ENCODE results near the gene ANXA11.
"Not testable (repeated sequence)": the region's sequence is repeated elsewhere in the genome, so short reads cannot be mapped to it uniquely, and the experiment has no call there.

DNA sequence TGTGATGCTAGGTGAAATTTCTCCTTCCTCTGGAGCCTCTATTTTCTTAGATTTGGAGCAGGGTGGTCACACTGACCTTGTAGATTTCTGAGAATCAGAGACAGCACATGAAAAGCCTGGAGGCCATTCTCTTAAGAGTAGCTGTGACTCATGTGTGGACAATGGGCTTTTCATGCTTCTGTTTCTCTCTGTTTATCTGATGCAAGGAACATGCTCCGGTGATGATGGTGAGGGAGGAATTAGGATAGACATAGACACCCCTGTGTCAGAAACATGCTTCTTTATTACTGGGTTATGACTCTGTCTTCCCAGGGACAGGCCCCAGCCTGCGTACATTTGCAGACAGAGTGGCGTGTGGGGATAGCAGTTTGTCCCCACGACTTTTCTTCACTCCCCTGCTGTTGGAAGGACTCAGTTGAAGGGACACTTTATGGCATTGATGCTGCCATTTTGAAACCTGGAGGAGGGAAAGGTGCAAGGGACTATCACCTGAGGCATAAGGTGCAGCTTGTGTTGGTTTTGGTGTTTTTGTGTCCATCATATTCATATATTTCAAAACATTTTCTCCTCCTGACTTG lies 46.5 kb upstream of the ANXA11 start:
- TF ChIP-seq EZH2 (IDR thresholded peaks at IDR 0.05; ENCODE audit: borderline replicate concordance, low read length) = not testable (repeated sequence)
- TF ChIP-seq, protein P1, sequence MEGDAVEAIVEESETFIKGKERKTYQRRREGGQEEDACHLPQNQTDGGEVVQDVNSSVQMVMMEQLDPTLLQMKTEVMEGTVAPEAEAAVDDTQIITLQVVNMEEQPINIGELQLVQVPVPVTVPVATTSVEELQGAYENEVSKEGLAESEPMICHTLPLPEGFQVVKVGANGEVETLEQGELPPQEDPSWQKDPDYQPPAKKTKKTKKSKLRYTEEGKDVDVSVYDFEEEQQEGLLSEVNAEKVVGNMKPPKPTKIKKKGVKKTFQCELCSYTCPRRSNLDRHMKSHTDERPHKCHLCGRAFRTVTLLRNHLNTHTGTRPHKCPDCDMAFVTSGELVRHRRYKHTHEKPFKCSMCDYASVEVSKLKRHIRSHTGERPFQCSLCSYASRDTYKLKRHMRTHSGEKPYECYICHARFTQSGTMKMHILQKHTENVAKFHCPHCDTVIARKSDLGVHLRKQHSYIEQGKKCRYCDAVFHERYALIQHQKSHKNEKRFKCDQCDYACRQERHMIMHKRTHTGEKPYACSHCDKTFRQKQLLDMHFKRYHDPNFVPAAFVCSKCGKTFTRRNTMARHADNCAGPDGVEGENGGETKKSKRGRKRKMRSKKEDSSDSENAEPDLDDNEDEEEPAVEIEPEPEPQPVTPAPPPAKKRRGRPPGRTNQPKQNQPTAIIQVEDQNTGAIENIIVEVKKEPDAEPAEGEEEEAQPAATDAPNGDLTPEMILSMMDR (IDR thresholded peaks at IDR 0.05; ENCODE audit: low read length) = not testable (repeated sequence)

Measured in OCI-LY1 (cell line).